Adrenal gland (tissue), 12 donors: Measurements from ENCODE around the gene TRIM8. TPM values are rescaled to one million over a fixed set of nuclear protein-coding genes. Genes with fewer than 3 reads are reported as not detected.
"Not testable (repeated sequence)": the region's sequence is repeated elsewhere in the genome, so short reads cannot be mapped to it uniquely, and the experiment has no call there.

Experiments used
- DNase-seq, 7 donors: peaks; one replicate each; pipeline ENCODE4 v3.0.0-alpha.2; 2019 to 2020
- H3K27ac ChIP-seq, 5 donors: fragments of 200-600 bp; sonication (generic) in 4 of 5; 1 replicate in 3 of 5; 2 replicates in 2 of 5; pipeline versions ENCODE4 v1.5.1 to v1.8.0; 2016 to 2020; ENCODE audit warnings: mild to moderate bottlenecking in 1 of 5
- H3K27me3 ChIP-seq: fragments of 200-600 bp; 2 replicates; pipeline ENCODE4 v1.8.0; 2021
- H3K36me3 ChIP-seq, 2 donors: fragments of 200-600 bp; replicated peaks in 1 of 2; 1 replicate in 1 of 2; 2 replicates in 1 of 2; pipeline versions ENCODE4 v1.5.1 to v1.8.0; 2018 to 2022
- H3K4me1 ChIP-seq, 2 donors: fragments of 200-600 bp; replicated peaks in 1 of 2; 1 replicate in 1 of 2; 2 replicates in 1 of 2; pipeline versions ENCODE4 v1.5.1 to v1.8.0; 2018 to 2021
- H3K4me3 ChIP-seq, 4 donors: fragments of 200-600 bp; sonication (generic) in 3 of 4; one replicate each; pipeline ENCODE4 v1.5.1; 2016 to 2018
- H3K9me3 ChIP-seq, 3 donors: fragments of 200-600 bp; sonication (generic) in 1 of 3; replicated peaks in 1 of 3; 1 replicate in 2 of 3; 2 replicates in 1 of 3; pipeline versions ENCODE4 v1.5.1 to v1.8.0; 2016 to 2021
- POLR2A ChIP-seq, 2 donors: fragments of 450-650 bp; IDR thresholded peaks; one replicate each; pipeline ENCODE4 v1.6.1; 2017; ENCODE audit warnings: antibody characterized with exemption in 2 of 2, mild to moderate bottlenecking in 2 of 2, moderate library complexity in 1 of 2
- WGBS, 4 donors: extraction: QIAGEN DNeasy Blood & Tissue Kit in 2 of 4; methylation state at CpG; one replicate each; pipeline versions ENCODE4 v1.1.5 to v1.1.7; 2013 to 2017; 5-methylcytosine and 5-hydroxymethylcytosine counted together
- intact Hi-C, 2 donors: fragments of 100-400 bp; cut with DNase I; formaldehyde crosslinking; loops; one replicate each; pipeline versions ENCODE4 v1.14.1 to v1.15.0; 2022 to 2023
- polyA plus RNA-seq, 3 donors: library from polyadenylated mRNA; stranded (reverse); fragments of 200-250 nt in 2 of 3; fragments of 350-450 nt in 1 of 3; fragmentation: Illumina TruSeq in 1 of 3; extraction: RNeasy Lipid Tissue Mini Kit (QIAGEN cat#74804) in 1 of 3; gene quantifications; one replicate each; pipeline ENCODE4 v1.2.3, GENCODE V29; 2013 to 2014
- total RNA-seq, 9 donors: library from RNA; depleted of rRNA in 4 of 9; stranded (reverse); fragments of >200 nt in 4 of 9; fragments of 120-200 nt in 1 of 9; fragmentation: NEBNext Ultra II Directional in 1 of 9; extraction: Animal tissue kit (Norgen Biotek cat#: 25700) in 1 of 9; gene quantifications; one replicate each; pipeline versions ENCODE4 v1.1.0 to v1.2.4, GENCODE V29; 2013 to 2023
- TF ChIP-seq, protein P1 (sequence below), 6 experiments: fragments of 450-650 bp in 4 of 6; fragments of 200-600 bp in 2 of 6; sonication (generic) in 1 of 6; IDR thresholded peaks; 1 replicate in 5 of 6; 2 replicates in 1 of 6; pipeline versions ENCODE4 v1.5.1 to v1.8.0; 2016 to 2021; ENCODE audit warnings: antibody characterized with exemption in 6 of 6, mild to moderate bottlenecking in 2 of 6, moderate library complexity in 1 of 6
- donor health status: healthy with polysubstance abuse.
- donor health status: Bipolar disorder and iron deficiency.
- donor health status: DM: yes; HTN: yes; CAD: no.
- donor health status: DM: no; HTN: no; CAD: no.
- donor health status: DM: no; HTN: no; CAD: no.
- donor health status: DM: yes; HTN: yes; CAD: no.

TRIM8 gene
- total and polyA plus RNA-seq, 12 donors, result 21.6 to 175 (median 116) TPM

DNA sequence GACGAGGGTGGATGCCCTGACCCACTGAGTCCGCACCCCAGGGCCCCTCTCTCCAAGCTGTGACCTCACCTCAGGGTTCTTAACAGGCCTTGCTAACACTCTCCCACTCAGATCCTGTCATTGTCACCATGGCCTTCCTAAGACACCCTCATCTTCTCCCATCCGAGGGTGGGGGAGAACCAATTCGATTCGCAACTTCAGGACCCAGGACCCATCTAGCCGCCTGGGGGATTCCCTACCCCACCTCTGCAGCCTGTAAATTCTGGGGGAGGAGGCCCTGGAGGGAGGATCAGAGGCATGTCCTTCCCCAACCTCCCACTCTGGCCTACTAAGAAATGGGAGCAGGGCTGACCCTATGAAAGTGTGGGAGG lies 17.4 kb downstream of the TRIM8 start:
- Histone ChIP-seq H3K27ac (peak overlapping the region in 1 of 5 donors; percentile 27), H3K27me3 (no peaks in the 10 kb centered on the region), H3K36me3 (peaks cover 0 to 22% of the 10 kb centered on the region in 2 donors), H3K9me3 (no peaks in the 10 kb centered on the region), H3K4me3 (no peak overlapping the region), H3K4me1 (peaks cover 11 to 32% of the 10 kb centered on the region in 2 donors)
- intact Hi-C loops, result no loop called here
- TF ChIP-seq POLR2A (IDR thresholded peaks at IDR 0.05), result no peak
- TF ChIP-seq, protein P1, sequence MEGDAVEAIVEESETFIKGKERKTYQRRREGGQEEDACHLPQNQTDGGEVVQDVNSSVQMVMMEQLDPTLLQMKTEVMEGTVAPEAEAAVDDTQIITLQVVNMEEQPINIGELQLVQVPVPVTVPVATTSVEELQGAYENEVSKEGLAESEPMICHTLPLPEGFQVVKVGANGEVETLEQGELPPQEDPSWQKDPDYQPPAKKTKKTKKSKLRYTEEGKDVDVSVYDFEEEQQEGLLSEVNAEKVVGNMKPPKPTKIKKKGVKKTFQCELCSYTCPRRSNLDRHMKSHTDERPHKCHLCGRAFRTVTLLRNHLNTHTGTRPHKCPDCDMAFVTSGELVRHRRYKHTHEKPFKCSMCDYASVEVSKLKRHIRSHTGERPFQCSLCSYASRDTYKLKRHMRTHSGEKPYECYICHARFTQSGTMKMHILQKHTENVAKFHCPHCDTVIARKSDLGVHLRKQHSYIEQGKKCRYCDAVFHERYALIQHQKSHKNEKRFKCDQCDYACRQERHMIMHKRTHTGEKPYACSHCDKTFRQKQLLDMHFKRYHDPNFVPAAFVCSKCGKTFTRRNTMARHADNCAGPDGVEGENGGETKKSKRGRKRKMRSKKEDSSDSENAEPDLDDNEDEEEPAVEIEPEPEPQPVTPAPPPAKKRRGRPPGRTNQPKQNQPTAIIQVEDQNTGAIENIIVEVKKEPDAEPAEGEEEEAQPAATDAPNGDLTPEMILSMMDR (IDR thresholded peaks at IDR 0.05), result no peak
- DNase-seq, result no peak
- WGBS, 4 donors, result 50 to 64% (median 59%) methylated on average over 4 to 6 of the region's 6 CpGs

DNA sequence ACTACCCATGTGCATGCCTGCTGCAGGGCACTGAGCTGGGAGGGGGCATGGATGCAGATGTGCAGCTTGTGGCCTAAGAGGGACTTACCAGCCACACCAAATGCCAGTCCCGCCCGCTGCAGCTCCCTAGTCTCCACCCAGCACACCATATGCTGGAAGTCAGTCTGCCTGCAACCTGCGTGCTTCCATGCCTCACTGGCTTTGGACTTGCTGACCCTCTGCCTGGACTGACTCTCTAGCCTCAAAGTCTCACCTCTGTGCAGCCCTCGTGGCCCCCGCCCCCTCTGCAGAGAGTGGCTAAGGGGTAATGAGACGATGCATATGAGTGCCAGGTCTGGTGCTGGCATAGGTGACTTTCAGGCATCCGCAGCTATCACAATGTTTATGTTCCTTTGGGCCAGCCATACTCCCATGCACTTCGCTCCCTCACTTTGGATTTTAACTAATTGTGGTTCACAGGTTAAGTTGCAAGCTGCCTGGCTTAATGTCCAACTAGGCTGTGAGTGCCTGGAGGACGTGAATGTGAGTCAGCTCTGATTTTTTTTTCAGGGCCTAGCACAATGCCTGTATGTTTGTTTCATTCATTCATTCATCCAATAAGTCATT lies 21.7 kb downstream of the TRIM8 start:
- Histone ChIP-seq H3K9me3 (no peaks in the 10 kb centered on the region), H3K4me1 (peaks cover 5% of the 10 kb centered on the region in 2 donors), H3K27ac (no peak overlapping the region), H3K36me3 (no peaks in the 10 kb centered on the region), H3K4me3 (no peak overlapping the region), H3K27me3 (no peaks in the 10 kb centered on the region)
- TF ChIP-seq, protein P1 (IDR thresholded peaks at IDR 0.05), result no peak
- no peak for TF ChIP-seq POLR2A (IDR thresholded peaks at IDR 0.05)
- intact Hi-C loops, result no loop called here
- WGBS, 4 donors, result 67 to 83% (median 78%) methylated on average over 4 to 9 of the region's 9 CpGs
- peak in 2 of 7 donors; percentile 17 to 23 for DNase-seq

DNA sequence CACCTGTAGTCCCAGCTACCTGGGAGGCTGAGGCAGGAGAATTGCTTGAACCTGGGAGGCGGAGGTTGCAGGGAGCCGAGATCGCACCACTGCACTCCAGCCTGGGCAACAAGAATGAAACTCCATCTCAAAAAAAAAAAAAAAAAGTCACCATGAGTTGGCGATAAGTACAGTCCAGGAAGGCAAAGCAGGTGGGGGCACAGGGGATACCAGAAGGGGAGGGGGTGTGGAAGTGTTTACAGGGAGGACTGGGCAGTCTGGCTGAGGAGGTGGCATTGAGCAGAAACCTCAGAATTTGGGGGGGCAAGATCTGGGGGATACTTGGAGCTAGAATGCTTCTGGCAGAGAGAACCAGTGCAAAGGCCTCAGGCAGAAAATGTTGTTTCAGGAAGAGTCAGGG lies 23.1 kb downstream of the TRIM8 start:
- H3K4me3 ChIP-seq, result not testable (repeated sequence)

DNA sequence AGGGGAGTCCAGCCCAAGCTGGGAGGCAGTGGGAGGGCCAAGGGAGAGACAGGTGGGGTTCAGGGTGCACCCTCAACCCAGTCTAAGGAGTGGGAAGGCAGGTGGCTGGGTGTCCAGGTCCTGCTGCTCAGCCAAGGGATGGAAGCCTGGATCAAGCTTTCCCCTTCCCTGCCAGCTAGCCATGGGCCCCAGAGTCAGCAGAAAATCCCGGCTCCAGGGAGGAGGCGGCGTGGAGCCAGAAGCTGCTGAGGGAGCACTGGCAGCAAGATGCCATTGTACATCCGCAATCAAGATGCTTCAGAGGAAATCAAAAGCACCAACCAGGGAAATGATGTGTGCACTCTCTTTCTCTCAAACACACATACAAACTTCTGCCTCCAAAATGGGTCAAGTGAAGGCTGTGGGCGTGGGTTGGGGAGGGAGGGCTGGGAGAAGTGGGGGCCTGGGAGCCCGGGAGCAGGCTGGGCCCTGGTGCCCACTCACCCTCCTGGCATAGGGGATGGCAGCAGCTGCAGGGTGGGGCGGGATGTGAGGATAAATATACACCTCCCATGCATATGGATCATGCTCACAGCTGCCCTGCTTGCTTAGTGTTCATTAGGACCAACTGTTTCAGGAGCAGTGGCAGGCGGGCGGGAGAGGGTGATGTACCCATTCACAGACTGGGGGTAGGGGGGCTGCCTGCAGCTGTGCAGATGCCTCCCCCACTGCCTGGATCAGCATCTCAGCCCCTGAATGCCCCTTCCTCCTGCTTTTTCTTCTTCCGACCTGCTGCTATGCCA lies 24.2 kb downstream of the TRIM8 start:
- no peak for TF ChIP-seq POLR2A (IDR thresholded peaks at IDR 0.05)
- TF ChIP-seq, protein P1 (IDR thresholded peaks at IDR 0.05), result no peak
- Histone ChIP-seq H3K36me3 (no peaks in the 10 kb centered on the region), H3K27ac (peak overlapping the region in 1 of 5 donors; percentile 45), H3K9me3 (no peaks in the 10 kb centered on the region), H3K4me3 (no peak overlapping the region), H3K4me1 (peaks cover 0 to 4% of the 10 kb centered on the region in 2 donors), H3K27me3 (no peaks in the 10 kb centered on the region)
- DNase-seq, result peak in 2 of 7 donors; percentile 20 to 50
- intact Hi-C loops, result no loop called here
- WGBS, 4 donors, result 80 to 90% (median 89%) methylated on average over 6 to 10 of the region's 10 CpGs

More for the DNA sequence above, 23.1 kb downstream of the TRIM8 start:
- DNase-seq, intact Hi-C loops, H3K27me3 ChIP-seq, H3K27ac ChIP-seq, H3K36me3 ChIP-seq, H3K9me3 ChIP-seq, H3K4me1 ChIP-seq: not testable (repeated sequence)
- WGBS, 4 donors, result 91 to 96% (median 94%) methylated on average over 4 of the region's 4 CpGs
